SK-N-SH (cell line): Measurements from ENCODE around the gene DDX42. TPM values are rescaled to one million over a fixed set of nuclear protein-coding genes. Genes with fewer than 3 reads are reported as not detected.

Experiments
- CTCF ChIA-PET: fragments of 300-600, 350-600 bp; formaldehyde crosslinking; extraction: SDS; loops from one replicate; lab custom pipeline; 2021; lab: Yijun Ruan, JAX
- POLR2A ChIA-PET: fragments of 350-600 bp; sonication (Branson Sonifier 250); formaldehyde crosslinking; extraction: SDS; loops from one replicate; lab custom pipeline; 2020; ENCODE audit warnings: antibody characterized with exemption, inconsistent platforms; lab: Yijun Ruan, JAX
- DNase-seq: peaks from one replicate; pipeline ENCODE4 v3.0.0; 2012
- H2AFZ ChIP-seq: fragments of 200-600 bp; sonication (generic); 2 replicates; pipeline ENCODE4 v1.8.1; 2016; ENCODE audit warnings: antibody characterized with exemption, mild to moderate bottlenecking, low read depth
- H3F3A ChIP-seq: fragments of 200-600 bp; sonication (generic); replicated peaks from 2 replicates; pipeline ENCODE3; 2016; ENCODE audit warnings: antibody characterized with exemption, mild to moderate bottlenecking; ENCODE audit not compliant: insufficient read depth
- H3K27ac ChIP-seq, 2 experiments: fragments of 200-500 bp in 1 of 2; fragments of 200-600 bp in 1 of 2; sonication (Bioruptor generic) in 1 of 2; sonication (generic), shearing (Covaris generic) in 1 of 2; 2 replicates each; pipeline versions ENCODE4 v1.5.1 to v1.6.1; 2014 to 2016; ENCODE audit warnings: low read depth in 2 of 2, inconsistent platforms in 1 of 2, low read length in 1 of 2, mild to moderate bottlenecking in 1 of 2, mixed read lengths in 1 of 2
- H3K27me3 ChIP-seq: fragments of 200-600 bp; sonication (generic), shearing (Covaris generic); 2 replicates; pipeline ENCODE4 v1.6.1; 2016; ENCODE audit warnings: mixed run types; ENCODE audit not compliant: insufficient read depth
- H3K36me3 ChIP-seq, 2 experiments: fragments of 200-500 bp in 1 of 2; fragments of 200-600 bp in 1 of 2; sonication (Bioruptor generic) in 1 of 2; sonication (generic) in 1 of 2; replicated peaks in 1 of 2; 2 replicates each; pipeline versions ENCODE3 to v1.5.1; 2014 to 2016; ENCODE audit warnings: low read length in 1 of 2, mild to moderate bottlenecking in 1 of 2; ENCODE audit not compliant: insufficient read depth in 2 of 2, control insufficient read depth in 1 of 2
- H3K4me1 ChIP-seq, 2 experiments: fragments of 200-500 bp in 1 of 2; fragments of 200-600 bp in 1 of 2; sonication (Bioruptor generic) in 1 of 2; sonication (generic), shearing (Covaris generic) in 1 of 2; 2 replicates each; pipeline versions ENCODE4 v1.5.1 to v1.6.1; 2014 to 2016; ENCODE audit warnings: low read depth in 1 of 2, low read length in 1 of 2, mixed run types in 1 of 2; ENCODE audit not compliant: insufficient read depth in 2 of 2, control insufficient read depth in 1 of 2
- H3K4me2 ChIP-seq: fragments of 200-600 bp; sonication (generic), shearing (Covaris generic); 2 replicates; pipeline ENCODE4 v1.6.1; 2017; ENCODE audit warnings: mixed run types
- H3K4me3 ChIP-seq, 2 experiments: fragments of 200-500 bp in 1 of 2; fragments of 200-600 bp in 1 of 2; sonication (Bioruptor generic) in 1 of 2; sonication (generic), shearing (Covaris generic) in 1 of 2; 2 replicates each; pipeline versions ENCODE4 v1.5.1 to v1.8.1; 2014 to 2016; ENCODE audit warnings: low read depth in 2 of 2, inconsistent platforms in 1 of 2, low read length in 1 of 2, mild to moderate bottlenecking in 1 of 2, mixed read lengths in 1 of 2, moderate library complexity in 1 of 2
- H3K79me2 ChIP-seq: fragments of 200-600 bp; sonication (generic); 2 replicates; pipeline ENCODE4 v1.8.1; 2017; ENCODE audit warnings: mild to moderate bottlenecking; ENCODE audit not compliant: insufficient read depth
- H3K9ac ChIP-seq: fragments of 200-600 bp; sonication (generic); 2 replicates; pipeline ENCODE4 v1.6.1; 2017; ENCODE audit warnings: mixed run types
- H3K9me2 ChIP-seq: fragments of 200-600 bp; sonication (generic); 2 replicates; pipeline ENCODE4 v1.6.1; 2017; ENCODE audit warnings: mixed run types
- H3K9me3 ChIP-seq: fragments of 200-600 bp; sonication (generic); 2 replicates; pipeline ENCODE4 v1.6.1; 2017; ENCODE audit warnings: mixed run types, mild to moderate bottlenecking, moderate library complexity
- H4K20me1 ChIP-seq: fragments of 200-600 bp; sonication (generic); 2 replicates; pipeline ENCODE4 v1.6.1; 2017; ENCODE audit warnings: mild to moderate bottlenecking, mixed run types; ENCODE audit not compliant: insufficient read depth
- CHD2 ChIP-seq: fragments of 150-350 bp; IDR thresholded peaks from 2 replicates; pipeline ENCODE4 v1.6.1; 2018; ENCODE audit warnings: low read length; ENCODE audit not compliant: partially characterized antibody
- ELF1 ChIP-seq: IDR thresholded peaks from 2 replicates; pipeline ENCODE4 v1.4.0; 2012
- FOXJ3 ChIP-seq: sonication (generic); formaldehyde crosslinking; IDR thresholded peaks from 2 replicates; pipeline ENCODE4 v1.5.1; 2020; ENCODE audit warnings: mild to moderate bottlenecking, missing genetic modification reagents
- NFIC ChIP-seq: IDR thresholded peaks from 2 replicates; pipeline ENCODE4 v1.4.0; 2012; ENCODE audit warnings: borderline replicate concordance
- NRF1 ChIP-seq: IDR thresholded peaks from 2 replicates; pipeline ENCODE4 v1.6.1; 2012; ENCODE audit warnings: low read depth, mild to moderate bottlenecking, low read length
- RCOR1 ChIP-seq: fragments of 150-350 bp; IDR thresholded peaks from 2 replicates; pipeline ENCODE4 v1.6.1; 2017; ENCODE audit warnings: antibody characterized with exemption, low read length
- SIN3A ChIP-seq: IDR thresholded peaks from 2 replicates; pipeline ENCODE4 v1.6.1; 2012; ENCODE audit warnings: low read depth, mild to moderate bottlenecking, low read length, moderate library complexity, borderline replicate concordance
- SMC3 ChIP-seq: IDR thresholded peaks from 2 replicates; pipeline ENCODE4 v1.6.1; 2012; ENCODE audit warnings: low read depth, low read length, improper control_type of control experiment
- TAF1 ChIP-seq: IDR thresholded peaks from 2 replicates; pipeline ENCODE4 v1.6.1; 2012; ENCODE audit warnings: low read depth, mild to moderate bottlenecking, low read length, moderate library complexity, borderline replicate concordance
- TCF12 ChIP-seq: IDR thresholded peaks from 2 replicates; pipeline ENCODE4 v1.4.0; 2012
- YY1 ChIP-seq: IDR thresholded peaks from 2 replicates; pipeline ENCODE4 v1.4.0; 2012; ENCODE audit warnings: low read depth, mild to moderate bottlenecking
- WGBS: methylation state at CpG from one replicate; pipeline ENCODE4 v1.1.6; 2017; ENCODE audit warnings: low lambda C conversion rate; 5-methylcytosine and 5-hydroxymethylcytosine counted together
- polyA plus RNA-seq, 3 experiments: library from polyadenylated mRNA; depleted of rRNA; stranded (reverse); fragments of >200 nt; gene quantifications; 2 replicates each; pipeline ENCODE4 v1.2.3, GENCODE V29; 2012
- TF ChIP-seq, protein P1 (sequence below): IDR thresholded peaks from 2 replicates; pipeline ENCODE4 v1.4.0; 2012; ENCODE audit warnings: low read depth, borderline replicate concordance
- TF ChIP-seq, protein P2 (sequence below): IDR thresholded peaks from 2 replicates; pipeline ENCODE4 v1.6.1; 2012; ENCODE audit warnings: mild to moderate bottlenecking, low read depth, low read length, moderate library complexity

DDX42 gene
- polyA plus RNA-seq, 1 of the 3 experiments (the other 2 are of a cell fraction) = 115 TPM

DNA sequence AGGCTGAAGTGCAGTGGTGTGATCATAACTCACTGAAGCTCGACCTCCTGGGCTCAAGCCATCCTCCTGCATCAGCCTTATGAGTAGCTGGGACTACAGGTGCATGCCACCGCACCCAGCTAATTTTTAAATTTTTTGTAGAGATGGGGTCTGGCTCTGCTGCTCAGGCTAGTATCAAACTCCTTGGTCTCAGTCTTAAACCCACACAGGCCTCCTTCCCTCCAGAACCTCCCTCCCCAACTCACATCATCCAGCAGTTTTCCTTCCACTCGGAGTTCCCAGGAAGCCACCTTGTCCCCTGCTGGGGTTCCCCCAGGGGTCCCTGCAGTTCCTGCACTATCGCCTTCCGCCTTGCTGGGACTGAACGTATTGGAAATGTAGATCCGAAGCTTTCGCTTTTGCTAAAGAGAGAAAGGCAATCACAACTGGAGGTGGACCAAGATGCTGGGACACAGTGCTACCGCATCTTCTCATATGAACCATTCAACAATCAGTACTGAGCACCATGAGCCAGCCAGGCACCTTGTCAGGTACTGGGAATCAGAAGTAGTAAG, 61.3 kb downstream of the DDX42 start:
- no peaks in the 10 kb centered on the region for H3K9me3 ChIP-seq
- ChIA-PET CTCF (interaction anchor here (0.7 to 3.1 kb wide), 26 partner anchors 8 to 704 kb away, joined by 3 to 27 read pairs (median 6); partner anchors contain the start of genes CCDC47, DDX42, PSMC5 and STRADA), POLR2A (interaction anchor here (1.2 to 1.4 kb wide), 4 partner anchors 9 to 62 kb away, joined by 4 read pairs; partner anchors contain the start of gene CCDC47)
- peak overlapping the region in 1 of 2 experiments; percentile 12; a peak in 1 of 4 replicates for H3K27ac ChIP-seq
- H3K9ac ChIP-seq = no peak overlapping the region
- peaks cover 52 to 63% of the 10 kb centered on the region in 2 experiments for H3K36me3 ChIP-seq
- H3K79me2 ChIP-seq = peaks cover 46% of the 10 kb centered on the region
- DNase-seq = no peak
- H3K27me3 ChIP-seq = no peaks in the 10 kb centered on the region
- no peak for TF ChIP-seq TAF1
- no peak for TF ChIP-seq ELF1
- TF ChIP-seq NFIC = no peak
- TF ChIP-seq FOXJ3 (CRISPR knock-in tag) = no peak
- no peak for TF ChIP-seq CHD2
- no peak for TF ChIP-seq RCOR1
- TF ChIP-seq SMC3 = no peak
- no peak for TF ChIP-seq SIN3A
- H3F3A ChIP-seq = peaks cover 30% of the 10 kb centered on the region
- peaks cover 17 to 32% of the 10 kb centered on the region in 2 experiments for H3K4me1 ChIP-seq
- peaks cover 27% of the 10 kb centered on the region for H4K20me1 ChIP-seq
- H3K4me3 ChIP-seq = no peak overlapping the region
- no peaks in the 10 kb centered on the region for H3K9me2 ChIP-seq
- no peak overlapping the region for H2AFZ ChIP-seq
- WGBS = 81% methylated on average over 9 of the region's 9 CpGs
- H3K4me2 ChIP-seq = no peak overlapping the region

DNA sequence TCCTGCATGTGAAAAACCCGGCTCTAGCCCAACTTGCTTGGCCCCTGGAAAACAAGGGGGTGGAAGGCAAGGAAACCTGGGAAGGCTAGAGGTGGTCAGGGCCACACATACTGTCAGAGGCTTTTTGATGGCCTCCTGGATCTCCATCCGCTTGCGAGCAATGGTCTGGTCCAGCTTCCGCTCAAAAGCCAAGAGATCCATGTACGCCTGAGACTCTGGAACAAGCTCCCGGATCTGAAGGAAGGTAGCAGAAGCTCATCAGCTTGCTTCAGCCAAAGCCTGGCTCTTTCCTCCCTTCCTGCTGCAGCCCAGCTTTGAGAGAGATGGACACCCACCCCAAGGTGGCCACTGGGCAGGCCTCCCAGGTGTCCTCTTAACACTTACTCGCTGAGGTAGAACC, 62.8 kb downstream of the DDX42 start:
- ChIA-PET CTCF (interaction anchor here (9.1 kb wide), 1 partner anchor 8 kb away, joined by 96 read pairs; the partner anchor contains the start of genes FTSJ3 and PSMC5), POLR2A (interaction anchor here (9.2 kb wide), 1 partner anchor 7 kb away, joined by 108 read pairs; the partner anchor contains the start of genes FTSJ3 and PSMC5)
- peaks cover 36 to 47% of the 10 kb centered on the region in 2 experiments for H3K36me3 ChIP-seq
- H3K4me1 ChIP-seq = peaks cover 27 to 44% of the 10 kb centered on the region in 2 experiments
- no peaks in the 10 kb centered on the region for H3K9me3 ChIP-seq
- no peak overlapping the region for H2AFZ ChIP-seq
- TF ChIP-seq TCF12 (no peak), SMC3 (no peak), NRF1 (no peak), NFIC (no peak), YY1 (no peak)
- TF ChIP-seq, protein P1, sequence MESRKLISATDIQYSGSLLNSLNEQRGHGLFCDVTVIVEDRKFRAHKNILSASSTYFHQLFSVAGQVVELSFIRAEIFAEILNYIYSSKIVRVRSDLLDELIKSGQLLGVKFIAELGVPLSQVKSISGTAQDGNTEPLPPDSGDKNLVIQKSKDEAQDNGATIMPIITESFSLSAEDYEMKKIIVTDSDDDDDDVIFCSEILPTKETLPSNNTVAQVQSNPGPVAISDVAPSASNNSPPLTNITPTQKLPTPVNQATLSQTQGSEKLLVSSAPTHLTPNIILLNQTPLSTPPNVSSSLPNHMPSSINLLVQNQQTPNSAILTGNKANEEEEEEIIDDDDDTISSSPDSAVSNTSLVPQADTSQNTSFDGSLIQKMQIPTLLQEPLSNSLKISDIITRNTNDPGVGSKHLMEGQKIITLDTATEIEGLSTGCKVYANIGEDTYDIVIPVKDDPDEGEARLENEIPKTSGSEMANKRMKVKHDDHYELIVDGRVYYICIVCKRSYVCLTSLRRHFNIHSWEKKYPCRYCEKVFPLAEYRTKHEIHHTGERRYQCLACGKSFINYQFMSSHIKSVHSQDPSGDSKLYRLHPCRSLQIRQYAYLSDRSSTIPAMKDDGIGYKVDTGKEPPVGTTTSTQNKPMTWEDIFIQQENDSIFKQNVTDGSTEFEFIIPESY = no peak
- TF ChIP-seq, protein P2, sequence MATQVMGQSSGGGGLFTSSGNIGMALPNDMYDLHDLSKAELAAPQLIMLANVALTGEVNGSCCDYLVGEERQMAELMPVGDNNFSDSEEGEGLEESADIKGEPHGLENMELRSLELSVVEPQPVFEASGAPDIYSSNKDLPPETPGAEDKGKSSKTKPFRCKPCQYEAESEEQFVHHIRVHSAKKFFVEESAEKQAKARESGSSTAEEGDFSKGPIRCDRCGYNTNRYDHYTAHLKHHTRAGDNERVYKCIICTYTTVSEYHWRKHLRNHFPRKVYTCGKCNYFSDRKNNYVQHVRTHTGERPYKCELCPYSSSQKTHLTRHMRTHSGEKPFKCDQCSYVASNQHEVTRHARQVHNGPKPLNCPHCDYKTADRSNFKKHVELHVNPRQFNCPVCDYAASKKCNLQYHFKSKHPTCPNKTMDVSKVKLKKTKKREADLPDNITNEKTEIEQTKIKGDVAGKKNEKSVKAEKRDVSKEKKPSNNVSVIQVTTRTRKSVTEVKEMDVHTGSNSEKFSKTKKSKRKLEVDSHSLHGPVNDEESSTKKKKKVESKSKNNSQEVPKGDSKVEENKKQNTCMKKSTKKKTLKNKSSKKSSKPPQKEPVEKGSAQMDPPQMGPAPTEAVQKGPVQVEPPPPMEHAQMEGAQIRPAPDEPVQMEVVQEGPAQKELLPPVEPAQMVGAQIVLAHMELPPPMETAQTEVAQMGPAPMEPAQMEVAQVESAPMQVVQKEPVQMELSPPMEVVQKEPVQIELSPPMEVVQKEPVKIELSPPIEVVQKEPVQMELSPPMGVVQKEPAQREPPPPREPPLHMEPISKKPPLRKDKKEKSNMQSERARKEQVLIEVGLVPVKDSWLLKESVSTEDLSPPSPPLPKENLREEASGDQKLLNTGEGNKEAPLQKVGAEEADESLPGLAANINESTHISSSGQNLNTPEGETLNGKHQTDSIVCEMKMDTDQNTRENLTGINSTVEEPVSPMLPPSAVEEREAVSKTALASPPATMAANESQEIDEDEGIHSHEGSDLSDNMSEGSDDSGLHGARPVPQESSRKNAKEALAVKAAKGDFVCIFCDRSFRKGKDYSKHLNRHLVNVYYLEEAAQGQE = no peak
- no peak overlapping the region for H3K9ac ChIP-seq
- no peak overlapping the region for H3K4me3 ChIP-seq
- H3K79me2 ChIP-seq = peaks cover 60% of the 10 kb centered on the region
- DNase-seq = no peak
- 94% methylated on average over 7 of the region's 7 CpGs for WGBS
- peaks cover 27% of the 10 kb centered on the region for H4K20me1 ChIP-seq
- H3K9me2 ChIP-seq = no peaks in the 10 kb centered on the region
- no peak overlapping the region for H3K4me2 ChIP-seq
- no peaks in the 10 kb centered on the region for H3K27me3 ChIP-seq
- H3K27ac ChIP-seq = no peak overlapping the region; a peak in 1 of 4 replicates
- peaks cover 30% of the 10 kb centered on the region for H3F3A ChIP-seq
